HG03039 (cell line): Measurements from ENCODE around the gene ALAS2.
"Not testable (repeated sequence)": the region's sequence is repeated elsewhere in the genome, so short reads cannot be mapped to it uniquely, and the experiment has no call there.

ENCODE experiments used
- ATAC-seq: cut with Tn5 transposase; IDR thresholded peaks from one replicate; pipeline ENCODE4 v1.9.1; 2021; ENCODE audit warnings: mild to moderate bottlenecking, moderate library complexity; ENCODE audit not compliant: unreplicated experiment

Gene ALAS2

DNA sequence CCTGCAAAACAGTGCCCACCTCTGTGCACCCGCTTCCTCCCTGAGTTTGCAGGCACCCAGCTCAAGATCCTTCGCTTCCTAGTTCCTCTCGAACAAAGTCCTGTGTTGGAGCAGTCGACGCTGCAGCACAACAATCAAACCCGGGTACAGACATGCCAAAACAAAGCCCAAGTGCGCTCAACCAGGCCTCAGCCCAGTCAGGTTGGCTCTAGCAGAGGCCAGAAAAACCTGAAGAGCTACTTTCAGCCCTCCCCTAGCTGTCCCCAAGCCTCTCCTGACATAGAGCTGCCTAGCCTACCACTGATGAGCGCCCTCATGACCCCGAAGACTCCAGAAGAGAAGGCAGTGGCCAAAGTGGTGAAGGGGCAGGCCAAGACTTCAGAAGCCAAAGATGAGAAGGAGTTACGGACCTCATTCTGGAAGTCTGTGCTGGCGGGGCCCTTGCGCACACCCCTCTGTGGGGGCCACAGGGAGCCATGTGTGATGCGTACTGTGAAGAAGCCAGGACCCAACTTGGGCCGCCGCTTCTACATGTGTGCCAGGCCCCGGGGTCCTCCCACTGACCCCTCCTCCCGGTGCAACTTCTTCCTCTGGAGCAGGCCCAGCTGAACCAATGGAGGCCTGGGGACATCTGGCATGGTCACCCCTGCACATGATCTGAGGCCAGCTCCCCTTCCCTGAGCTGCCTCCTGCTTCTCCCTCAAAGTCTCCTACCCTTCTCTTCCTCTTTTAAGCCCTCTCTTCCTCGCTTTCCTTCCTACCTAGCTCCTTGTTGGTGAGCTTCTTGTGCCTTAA lies 23.8 kb downstream of the ALAS2 start:
- ATAC-seq: no peak

DNA sequence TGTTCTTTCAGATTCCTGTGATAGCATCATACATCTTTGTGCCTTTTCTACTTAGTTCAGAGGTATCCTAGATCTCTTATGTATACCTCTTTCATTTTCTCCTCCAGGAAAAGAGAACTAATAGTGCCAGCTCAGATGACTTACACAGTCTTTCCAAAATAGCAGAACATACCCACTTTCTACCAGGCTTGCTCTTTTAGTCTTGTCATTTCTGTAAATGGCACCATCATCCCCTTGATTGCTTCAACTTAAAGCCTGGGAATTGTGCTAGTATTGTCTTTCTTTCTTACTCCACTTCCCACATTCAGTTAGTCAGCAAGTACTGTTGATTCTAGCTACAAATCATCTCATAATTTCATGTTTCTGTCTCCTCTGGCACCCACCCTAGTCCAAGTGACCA lies 25.5 kb downstream of the ALAS2 start:
- ATAC-seq: no peak

DNA sequence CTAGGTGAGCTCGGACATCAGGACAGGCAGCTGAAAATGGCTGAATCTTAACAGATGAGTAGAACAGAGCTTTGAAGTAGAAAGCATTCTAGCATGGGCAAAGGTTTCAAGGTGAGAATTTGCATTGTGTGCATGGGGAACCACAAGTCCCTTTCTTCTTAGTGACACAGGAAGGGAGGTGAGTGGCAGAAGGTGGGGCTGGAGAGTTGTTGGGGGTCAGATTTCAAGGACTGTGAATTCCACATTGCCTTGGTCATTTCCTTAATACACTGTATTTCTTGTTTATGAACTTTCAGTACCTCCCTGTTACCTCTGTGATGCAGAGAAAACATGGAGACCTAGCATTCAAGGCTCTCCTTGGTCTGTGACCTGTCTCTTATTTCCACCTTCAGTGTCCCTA lies 26.5 kb downstream of the ALAS2 start:
- no peak for ATAC-seq

DNA sequence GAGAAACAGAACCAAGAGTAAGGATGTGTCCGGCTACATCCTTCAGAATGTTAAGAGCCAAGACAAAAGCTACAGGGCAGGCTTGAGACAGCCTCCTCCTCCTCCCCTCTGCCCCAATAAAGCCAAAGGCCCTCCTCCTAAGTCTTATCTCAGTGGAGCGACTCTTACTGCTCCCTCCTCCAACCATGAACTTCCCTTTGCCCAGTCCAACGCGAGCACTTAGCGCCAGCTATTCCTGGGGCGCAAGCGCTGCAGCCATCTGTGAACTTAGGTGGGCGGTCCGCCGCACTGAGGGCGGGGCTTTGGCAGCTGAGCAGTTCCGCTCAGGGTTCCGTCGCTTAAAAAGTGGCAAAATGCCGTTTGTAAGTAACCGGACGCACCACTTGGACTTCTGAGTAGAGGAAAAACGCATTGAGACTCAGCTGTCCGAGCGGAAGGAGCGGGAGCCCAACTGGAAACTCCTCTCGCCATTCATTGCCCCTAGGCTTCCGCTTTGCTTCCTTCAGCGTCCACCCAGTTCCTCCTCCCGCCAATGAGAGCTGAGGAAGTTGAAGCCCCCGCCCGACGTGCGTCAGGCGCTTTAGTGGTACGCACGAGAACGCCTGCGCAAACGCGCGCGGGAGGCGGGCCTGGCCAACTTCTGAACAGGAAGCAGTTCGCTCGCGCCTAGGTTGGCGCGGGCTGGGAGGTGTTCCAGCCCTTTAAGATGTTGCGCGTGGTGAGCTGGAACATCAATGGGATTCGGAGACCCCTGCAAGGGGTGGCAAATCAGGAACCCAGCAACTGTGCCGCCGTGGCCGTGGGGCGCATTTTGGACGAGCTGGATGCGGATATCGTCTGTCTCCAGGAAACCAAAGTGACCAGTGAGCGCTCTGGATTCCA lies 30.8 kb downstream of the ALAS2 start, which contains the start of gene APEX2:
TSS of gene APEX2 (plus strand) at position 647 of the 882 bp plus-strand sequence. CDS start at position 707, 60 bp downstream.
- ATAC-seq: peak; percentile 90

DNA sequence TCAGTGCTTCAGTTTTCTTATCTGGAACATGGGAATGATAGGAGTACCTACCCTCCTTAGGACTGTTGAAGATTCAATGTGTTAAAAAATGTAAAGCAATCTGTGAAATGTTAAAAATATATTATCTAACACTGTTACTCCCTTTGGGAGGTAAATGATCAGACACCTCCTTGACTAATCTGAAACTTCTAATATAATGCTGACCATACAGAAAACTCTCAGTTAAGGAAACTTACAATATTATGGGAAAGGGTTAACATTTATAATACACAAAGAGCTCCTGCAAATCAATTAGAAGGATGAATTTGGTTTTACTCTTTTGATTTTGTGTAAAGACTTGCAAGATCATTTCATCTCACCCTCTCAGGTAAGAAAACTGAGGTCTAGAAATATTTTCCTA lies 35.2 kb downstream of the ALAS2 start:
- ATAC-seq: no peak

DNA sequence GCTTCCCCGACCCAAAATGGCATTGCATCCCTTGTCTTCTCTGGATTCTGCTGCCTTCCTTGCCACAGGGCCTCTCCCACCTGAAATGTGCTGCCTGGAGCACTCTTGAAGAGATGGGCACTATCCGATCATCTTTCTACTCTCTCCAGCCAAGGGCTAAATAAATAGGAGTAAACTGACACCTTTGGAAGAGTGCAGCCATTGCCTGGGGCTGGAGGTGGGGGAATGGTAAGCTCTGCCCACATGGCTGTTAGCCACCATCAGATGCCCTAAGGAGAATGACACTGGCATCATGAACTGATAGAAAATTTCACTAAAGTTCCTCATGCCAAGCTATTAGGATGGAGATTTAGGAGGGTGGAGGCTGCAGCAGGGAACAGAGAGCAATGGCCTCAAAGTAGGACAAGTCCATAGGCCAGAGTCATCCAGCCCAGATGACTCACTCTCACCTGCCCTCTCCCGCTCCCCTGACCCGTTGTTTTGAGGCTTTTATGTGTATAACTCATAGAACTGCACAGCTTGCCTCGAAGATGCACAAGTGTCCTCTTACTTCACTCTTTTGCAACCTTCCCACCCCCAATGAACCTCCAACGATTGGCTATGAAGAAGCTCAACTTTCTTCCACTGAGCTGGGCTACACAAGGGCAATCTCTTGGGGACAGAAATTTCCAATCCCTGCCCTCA lies 36.0 kb downstream of the ALAS2 start:
- ATAC-seq: no peak

DNA sequence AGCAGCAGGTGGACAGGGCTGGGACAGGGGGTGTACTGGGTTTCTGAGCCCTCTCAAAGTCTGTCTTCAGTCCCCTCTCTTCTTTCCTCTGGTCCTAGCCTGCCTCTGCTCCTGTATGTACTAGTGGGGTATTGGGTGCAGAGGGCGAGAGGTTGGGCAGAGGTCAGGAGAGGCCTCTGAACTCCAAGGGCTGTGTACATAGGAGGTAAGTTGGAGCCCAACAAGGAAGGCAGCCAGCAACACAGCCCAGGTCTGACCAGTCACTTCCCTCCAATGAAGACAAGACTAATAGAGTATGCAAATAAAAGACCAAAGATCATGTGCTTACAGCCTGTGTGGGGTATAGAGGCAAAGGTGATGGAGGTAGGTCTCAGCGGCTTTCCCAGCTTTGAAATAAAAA lies 36.7 kb downstream of the ALAS2 start, which contains the start of gene PFKFB1:
TSS of gene PFKFB1 (minus strand) at position 90 of the 400 bp plus-strand sequence. CDS start 181 bp downstream, outside the sequence.
- no peak for ATAC-seq

DNA sequence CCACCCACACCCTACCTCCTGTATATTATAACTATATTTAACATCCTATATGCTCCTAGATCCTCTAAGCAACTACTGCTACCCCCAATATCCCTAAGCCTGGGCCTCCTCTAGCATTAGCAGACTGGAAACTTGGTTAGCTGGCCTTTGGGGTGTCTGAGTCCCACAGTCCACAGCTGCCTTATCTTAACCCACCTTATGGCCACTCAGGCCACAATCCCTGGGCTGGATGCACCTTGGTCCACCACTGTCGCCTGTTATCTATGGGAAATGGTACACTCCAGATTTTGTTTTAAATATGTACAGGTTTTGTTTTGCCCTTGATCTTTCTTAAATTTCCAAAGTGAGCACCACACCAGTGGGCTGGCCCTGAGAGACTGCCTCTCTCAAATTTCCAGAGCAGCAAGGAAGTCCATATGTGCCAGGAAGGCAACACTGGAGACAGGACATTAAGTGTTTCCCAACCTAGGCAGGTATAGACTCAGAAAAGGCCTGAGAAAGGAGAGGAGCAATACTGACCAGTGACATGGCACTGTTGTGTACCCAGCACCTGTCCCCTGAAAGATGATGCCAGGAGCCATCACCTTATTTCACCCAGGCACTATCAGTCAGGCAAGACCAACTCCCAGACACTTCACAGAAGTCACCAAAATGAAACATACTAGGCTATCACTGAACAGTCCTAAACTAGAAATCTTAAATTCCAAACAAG lies 37.7 kb downstream of the ALAS2 start:
- ATAC-seq: no peak

DNA sequence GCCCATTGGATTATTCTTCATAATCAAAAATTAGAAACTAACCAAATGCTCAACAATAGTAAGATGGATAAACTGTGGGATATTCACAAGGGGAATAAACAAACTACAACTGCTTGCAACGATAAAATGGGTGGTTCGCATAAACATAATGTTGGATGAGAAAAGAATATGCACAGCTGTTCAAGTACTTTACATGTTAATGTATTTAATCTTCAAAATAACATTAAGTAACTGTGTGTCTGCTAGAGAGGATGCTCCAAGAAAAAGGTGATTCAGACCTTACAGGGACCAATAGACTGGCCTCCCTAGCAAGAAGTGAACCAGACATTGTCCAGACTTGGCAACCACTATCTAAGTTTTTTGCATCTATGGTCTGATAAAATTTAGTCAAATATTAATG lies 39.1 kb downstream of the ALAS2 start:
- no peak for ATAC-seq

DNA sequence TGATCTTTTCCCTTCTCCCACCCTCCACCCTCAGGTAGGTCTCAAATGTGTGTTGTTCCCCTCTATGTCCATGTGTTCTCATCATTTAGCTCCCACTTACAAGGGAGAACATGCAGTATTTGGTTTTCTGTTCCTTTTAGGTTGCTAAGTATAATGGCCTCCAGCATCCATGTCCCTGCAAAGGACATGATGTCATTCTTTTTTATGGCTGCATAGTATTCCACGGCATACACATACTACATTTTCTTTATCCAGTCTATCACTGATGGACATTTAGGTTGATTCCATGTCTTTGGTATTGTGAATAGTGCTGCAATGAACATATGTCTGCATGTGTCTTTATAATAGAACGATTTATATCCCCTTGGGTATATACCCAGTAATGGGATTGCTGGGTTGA lies 47.5 kb downstream of the ALAS2 start:
- not testable (repeated sequence) for ATAC-seq

DNA sequence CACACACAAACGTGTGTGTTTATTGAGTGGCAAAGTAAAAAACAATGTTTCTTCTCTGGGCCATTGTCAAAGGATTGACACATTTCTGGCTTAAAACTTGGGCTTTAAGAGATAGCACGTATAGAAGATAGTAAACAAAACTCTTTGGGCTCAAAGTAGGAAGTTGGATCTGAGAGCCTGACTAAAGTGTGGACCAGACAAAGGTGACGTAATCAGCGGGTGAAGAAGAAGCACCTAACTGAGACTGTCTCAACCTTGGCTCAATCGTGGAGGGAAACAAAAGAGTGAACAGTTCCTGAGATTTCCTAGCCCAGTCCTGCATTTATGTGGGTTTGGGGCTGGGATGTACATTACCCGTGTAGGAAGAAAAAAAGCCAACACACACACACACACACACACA lies 50.4 kb downstream of the ALAS2 start:
- no peak for ATAC-seq

DNA sequence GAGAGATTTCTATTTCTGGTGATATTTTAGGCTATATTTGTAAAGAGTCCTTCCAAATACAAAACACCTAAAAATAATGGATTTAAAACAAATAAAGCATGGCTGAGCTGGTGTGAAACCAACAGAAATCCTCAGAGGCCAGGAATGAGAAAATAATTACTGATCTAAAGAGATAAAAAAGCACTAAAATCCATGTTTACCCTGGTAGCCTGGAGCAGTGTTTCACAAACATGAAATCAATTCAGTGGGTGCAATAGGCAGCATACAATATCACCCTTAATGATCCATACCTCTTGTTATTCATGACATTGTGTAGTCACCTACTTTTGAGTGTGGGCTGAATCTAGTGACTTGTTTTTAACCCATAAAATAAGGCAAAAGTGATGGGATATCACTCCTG lies 51.3 kb downstream of the ALAS2 start:
- ATAC-seq: no peak

DNA sequence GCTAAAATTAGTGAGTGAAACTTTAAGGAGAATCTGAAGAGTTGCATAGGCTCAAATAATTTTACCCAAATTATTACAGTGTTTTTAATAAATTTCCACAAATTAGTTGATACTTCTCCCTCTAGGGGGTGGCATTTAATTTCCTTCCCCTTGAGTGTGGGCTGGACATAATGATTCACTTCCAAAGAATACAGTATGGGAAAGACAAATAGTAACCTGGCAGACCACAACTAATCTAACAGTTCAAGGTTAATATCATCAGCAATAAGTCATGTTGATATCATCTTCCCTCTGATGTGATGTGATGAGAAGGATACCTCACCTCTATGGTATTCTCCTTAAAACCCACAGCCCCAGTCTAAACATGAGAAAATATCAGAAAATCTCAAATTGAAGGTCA lies 52.3 kb downstream of the ALAS2 start:
- ATAC-seq: no peak

DNA sequence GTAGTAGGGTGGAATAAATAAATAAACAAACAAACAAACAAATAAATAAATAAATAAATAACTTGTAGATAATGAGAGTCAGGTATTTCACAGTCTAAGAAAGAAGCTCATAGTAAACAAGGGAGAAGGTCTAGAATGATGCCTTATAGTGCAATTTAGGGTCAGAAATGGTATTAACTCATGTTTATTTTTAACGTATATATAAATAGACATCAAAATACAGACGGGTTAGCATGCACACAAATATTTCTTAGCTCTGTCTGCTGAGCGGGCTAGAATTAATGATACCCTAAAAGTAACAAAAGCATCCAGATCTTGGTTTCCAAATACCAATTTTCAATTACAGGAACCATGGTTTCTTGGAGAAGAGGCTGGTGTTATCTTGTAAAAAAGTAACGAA lies 53.4 kb downstream of the ALAS2 start:
- ATAC-seq: no peak

DNA sequence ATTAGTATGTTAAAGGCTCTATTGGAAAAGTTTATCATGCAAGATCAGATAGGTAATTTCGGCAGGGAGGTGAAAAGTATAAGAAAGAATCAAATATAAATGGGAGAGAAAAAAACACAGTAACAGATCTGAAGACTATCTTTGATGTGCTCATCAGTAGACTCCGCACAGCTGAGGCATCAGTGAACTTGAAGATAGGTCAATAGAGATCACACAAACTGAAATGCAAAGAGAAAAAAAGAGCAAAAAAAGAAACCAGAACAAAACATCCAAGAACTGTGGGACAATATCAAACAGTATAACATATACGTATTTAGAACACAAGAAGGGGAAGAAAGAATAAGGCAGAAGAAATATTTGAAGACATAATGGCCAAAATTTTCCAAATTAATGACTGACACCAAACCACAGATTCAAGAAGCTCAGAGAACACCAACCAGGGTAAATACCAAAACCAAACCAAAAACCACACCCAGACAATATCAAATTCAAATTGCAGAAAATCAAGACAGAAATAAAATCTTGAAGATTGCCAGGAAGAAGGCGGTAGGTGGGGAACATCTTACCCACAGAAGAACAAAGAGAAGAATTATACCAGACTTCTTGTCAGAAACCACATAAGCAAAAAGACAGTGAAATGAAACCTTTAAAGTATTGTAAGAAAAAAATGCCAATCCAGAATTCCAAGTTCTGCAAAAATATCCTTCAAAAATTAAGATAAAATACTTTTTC lies 65.8 kb downstream of the ALAS2 start:
- ATAC-seq: no peak

DNA sequence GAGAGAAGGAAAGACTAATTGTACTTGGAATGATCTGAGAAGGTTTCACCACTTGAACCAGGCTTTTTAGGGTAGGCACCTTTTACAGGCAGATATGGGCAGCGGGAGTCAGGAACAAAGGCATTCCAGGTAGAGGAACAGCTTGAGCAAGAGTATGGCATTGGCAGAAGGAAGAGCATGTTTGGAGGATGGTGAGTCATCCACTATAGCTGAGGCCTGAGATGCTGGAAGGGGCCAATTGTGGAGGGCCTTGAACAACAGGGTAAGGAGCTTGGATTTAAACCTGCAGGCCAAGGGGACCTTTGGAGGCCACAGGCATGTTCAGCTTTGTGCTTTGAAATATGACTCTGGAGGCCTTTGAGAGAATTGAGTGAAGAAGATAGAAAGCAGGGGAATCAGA lies 69.0 kb downstream of the ALAS2 start:
- ATAC-seq: no peak
